A549 (cell line): ENCODE data around the gene OSGEP. TPM values are rescaled to one million over a fixed set of nuclear protein-coding genes. Genes with fewer than 3 reads are reported as not detected.
A peak's percentile ranks its signal among the peaks of the same experiment; 100 is the strongest.

Source experiments
- ATAC-seq, 2 experiments: fragments of 200-7000 bp in 1 of 2; fragments of >200 bp in 1 of 2; cut with Nextera tagmentation in 1 of 2; cut with Tn5 transposase in 1 of 2; 3 replicates each; pipeline versions ENCODE4 v1.8.0 to v1.9.1; 2018 to 2020; ENCODE audit warnings: mild to moderate bottlenecking in 1 of 2, moderate library complexity in 1 of 2
- CTCF ChIA-PET: fragments of 300-600 bp; sonication (Branson Sonifier 250); formaldehyde crosslinking; extraction: SDS; loops from one replicate; lab custom pipeline; 2021; ENCODE audit warnings: antibody characterized with exemption, inconsistent platforms; lab: Yijun Ruan, JAX
- POLR2A ChIA-PET: fragments of 350-600 bp; formaldehyde crosslinking; extraction: SDS; loops from one replicate; lab custom pipeline; 2021; ENCODE audit warnings: antibody characterized with exemption, inconsistent platforms; lab: Yijun Ruan, JAX
- DNase-seq, 2 experiments: peaks; one replicate each; pipeline versions ENCODE4 v3.0.0 to v3.0.0-alpha.2; 2011 to 2016; ENCODE audit warnings: low read depth in 1 of 2, low spot score in 1 of 2
- FAIRE-seq: peaks from 2 replicates; lab custom pipeline; 2011; peaks lifted over from hg19 to GRCh38; lab: Jason Lieb, UNC
- H3K27ac ChIP-seq, 2 experiments: fragments of >200 bp; sonication (Bioruptor Twin); formaldehyde crosslinking; 3 replicates each; pipeline ENCODE4 v1.5.1; 2016 to 2017
- H3K4me1 ChIP-seq: fragments of >200 bp; sonication (Bioruptor Twin); formaldehyde crosslinking; 3 replicates; pipeline ENCODE4 v1.6.1; 2016
- H3K4me2 ChIP-seq: fragments of >200 bp; sonication (Bioruptor Twin); formaldehyde crosslinking; 3 replicates; pipeline ENCODE4 v1.6.1; 2016
- H3K4me3 ChIP-seq: fragments of >200 bp; sonication (Bioruptor Twin); formaldehyde crosslinking; 3 replicates; pipeline ENCODE4 v1.5.1; 2016
- H3K9me3 ChIP-seq: fragments of >200 bp; sonication (Bioruptor Twin); formaldehyde crosslinking; 3 replicates; pipeline ENCODE4 v1.6.1; 2016
- CBX8 ChIP-seq: fragments of 200-600 bp; sonication (generic); IDR thresholded peaks from 2 replicates; pipeline ENCODE4 v1.6.1; 2016
- EHF ChIP-seq: fragments of 250-450 bp; sonication (Bioruptor Pico); IDR thresholded peaks from 2 replicates; pipeline ENCODE4 v1.5.0; 2020; ENCODE audit warnings: mild to moderate bottlenecking
- EHMT2 ChIP-seq: fragments of 200-600 bp; sonication (generic); IDR thresholded peaks from 2 replicates; pipeline ENCODE4 v1.6.1; 2016; ENCODE audit warnings: antibody characterized with exemption, low read depth, mild to moderate bottlenecking, moderate library complexity
- EP300 ChIP-seq, 2 experiments: fragments of >200 bp; sonication (Bioruptor Twin); formaldehyde crosslinking; IDR thresholded peaks; 2 replicates in 1 of 2; 3 replicates in 1 of 2; pipeline ENCODE4 v1.6.1; 2016 to 2017
- ESRRA ChIP-seq: fragments of 150-350 bp; IDR thresholded peaks from 2 replicates; pipeline ENCODE4 v1.6.1; 2014; ENCODE audit warnings: mild to moderate bottlenecking, low read length, borderline replicate concordance
- FOXS1 ChIP-seq: fragments of 250-450 bp; sonication (Bioruptor Pico); IDR thresholded peaks from 2 replicates; pipeline ENCODE4 v1.5.0; 2020; ENCODE audit warnings: mild to moderate bottlenecking, moderate library complexity
- GATA3 ChIP-seq: IDR thresholded peaks from 2 replicates; pipeline ENCODE4 v1.6.1; 2012; ENCODE audit warnings: borderline replicate concordance
- HDAC2 ChIP-seq: fragments of 200-600 bp; sonication (generic); IDR thresholded peaks from 2 replicates; pipeline ENCODE4 v1.6.1; 2016
- HOXB5 ChIP-seq: fragments of 250-450 bp; sonication (Bioruptor Pico); IDR thresholded peaks from 2 replicates; pipeline ENCODE4 v1.5.0; 2020; ENCODE audit warnings: mild to moderate bottlenecking, moderate library complexity
- JUNB ChIP-seq: fragments of >200 bp; sonication (Bioruptor Twin); formaldehyde crosslinking; IDR thresholded peaks from 2 replicates; pipeline ENCODE4 v1.6.1; 2016
- KDM5A ChIP-seq: fragments of 200-600 bp; sonication (generic); IDR thresholded peaks from 2 replicates; pipeline ENCODE4 v1.6.1; 2016; ENCODE audit warnings: antibody characterized with exemption, mild to moderate bottlenecking
- MAFK ChIP-seq: fragments of 450-650 bp; IDR thresholded peaks from 2 replicates; pipeline ENCODE4 v1.6.1; 2014; ENCODE audit not compliant: partially characterized antibody
- MAZ ChIP-seq: fragments of 150-350 bp; IDR thresholded peaks from 2 replicates; pipeline ENCODE4 v1.6.1; 2014; ENCODE audit warnings: antibody characterized with exemption, low read depth, low read length, borderline replicate concordance
- NFE2L2 ChIP-seq: fragments of 150-350 bp; conservative IDR thresholded peaks from 2 replicates; pipeline ENCODE4 v1.6.1; 2014; ENCODE audit warnings: low read length
- NR3C1 ChIP-seq: fragments of >200 bp; sonication (Bioruptor Twin); formaldehyde crosslinking; IDR thresholded peaks from 3 replicates; pipeline ENCODE4 v1.6.1; 2017
- RCOR1 ChIP-seq: fragments of 150-350 bp; IDR thresholded peaks from 2 replicates; pipeline ENCODE4 v1.6.1; 2014; ENCODE audit warnings: antibody characterized with exemption, low read length, low read depth
- RFX5 ChIP-seq: fragments of 450-650 bp; IDR thresholded peaks from 2 replicates; pipeline ENCODE4 v1.7.1; 2014; ENCODE audit warnings: antibody characterized with exemption, mild to moderate bottlenecking, moderate library complexity
- SREBF2 ChIP-seq: fragments of 450-650 bp; IDR thresholded peaks from 2 replicates; pipeline ENCODE4 v1.6.1; 2014; ENCODE audit warnings: mild to moderate bottlenecking, moderate library complexity
- ZC3H11A ChIP-seq: fragments of 450-650 bp; IDR thresholded peaks from 2 replicates; pipeline ENCODE4 v1.6.1; 2014; ENCODE audit warnings: antibody characterized with exemption, mild to moderate bottlenecking
- ZSCAN20 ChIP-seq: fragments of 250-450 bp; sonication (Bioruptor Pico); IDR thresholded peaks from 2 replicates; pipeline ENCODE4 v1.8.0; 2022; ENCODE audit warnings: mild to moderate bottlenecking, moderate library complexity
- WGBS: methylation state at CpG from one replicate; pipeline ENCODE4 v1.1.6; 2017; ENCODE audit errors: missing lambda C conversion rate; 5-methylcytosine and 5-hydroxymethylcytosine counted together
- polyA plus RNA-seq, 4 experiments: library from polyadenylated mRNA; depleted of rRNA in 3 of 4; stranded (reverse); fragments of >200 nt; fragmentation: RNase III in 1 of 4; extraction: RNeasy Plus Mini Kit Qiagen cat#74134 plus additional on column Dnase treatment in 1 of 4; gene quantifications; 2 replicates in 3 of 4; 3 replicates in 1 of 4; pipeline ENCODE4 v1.2.3, GENCODE V29; 2011 to 2017
- TF ChIP-seq, protein P1 (sequence below): IDR thresholded peaks from 2 replicates; pipeline ENCODE4 v1.6.1; 2012; ENCODE audit warnings: low read depth, borderline replicate concordance
- TF ChIP-seq, protein P2 (sequence below): IDR thresholded peaks from 2 replicates; pipeline ENCODE4 v1.6.1; 2012
- TF ChIP-seq, protein P3 (sequence below): IDR thresholded peaks from 2 replicates; pipeline ENCODE4 v1.6.1; 2012
- TF ChIP-seq, protein P4 (sequence below): fragments of >200 bp; sonication (Bioruptor Twin); formaldehyde crosslinking; IDR thresholded peaks from 2 replicates; pipeline ENCODE4 v1.6.1; 2016
- TF ChIP-seq, protein P5 (sequence below): fragments of >200 bp; sonication (Bioruptor Twin); formaldehyde crosslinking; IDR thresholded peaks from 3 replicates; pipeline ENCODE4 v1.6.1; 2016

The OSGEP gene
- polyA plus RNA-seq, 2 of the 4 experiments (the other 2 are of a cell fraction): 30.4 to 33.2 TPM

DNA sequence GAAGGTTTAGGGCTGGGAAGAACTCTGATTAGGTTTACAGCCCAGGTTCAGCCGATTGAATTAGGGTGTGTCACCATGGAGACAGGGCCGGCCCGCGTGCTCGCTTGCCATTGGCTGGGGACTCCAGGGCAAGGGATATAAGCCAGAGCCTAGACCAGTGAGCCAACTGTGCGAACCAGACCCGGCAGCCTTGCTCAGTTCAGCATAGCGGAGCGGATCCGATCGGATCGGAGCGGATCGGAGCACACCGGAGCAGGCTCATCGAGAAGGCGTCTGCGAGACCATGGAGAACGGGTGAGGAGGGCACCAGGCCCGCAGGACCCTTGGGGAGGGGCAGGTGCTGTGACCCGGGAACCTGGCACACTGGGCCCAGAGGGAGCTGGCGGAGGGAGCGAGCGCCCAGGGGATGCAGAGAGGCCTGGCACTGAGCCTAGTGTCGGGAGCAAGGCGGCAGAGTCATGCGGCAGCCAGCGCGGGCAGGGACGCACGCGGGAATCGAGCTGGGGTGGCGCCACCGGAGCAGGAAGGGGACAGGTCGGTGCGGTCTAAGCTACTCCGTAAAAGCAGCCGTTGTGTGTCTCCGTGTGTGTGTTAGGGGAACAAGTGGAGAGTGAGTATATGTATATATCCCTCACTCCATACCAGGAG, 14.8 kb upstream of the OSGEP start, which contains the start of gene PNP (continued):
- TF ChIP-seq, protein P1, sequence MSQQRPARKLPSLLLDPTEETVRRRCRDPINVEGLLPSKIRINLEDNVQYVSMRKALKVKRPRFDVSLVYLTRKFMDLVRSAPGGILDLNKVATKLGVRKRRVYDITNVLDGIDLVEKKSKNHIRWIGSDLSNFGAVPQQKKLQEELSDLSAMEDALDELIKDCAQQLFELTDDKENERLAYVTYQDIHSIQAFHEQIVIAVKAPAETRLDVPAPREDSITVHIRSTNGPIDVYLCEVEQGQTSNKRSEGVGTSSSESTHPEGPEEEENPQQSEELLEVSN: peak; percentile 42; the same call in 1 of the 2 replicates
- TF ChIP-seq GATA3: 0 out of 2 replicates have a peak, but pooled peaks have one; percentile 20
- no peak for TF ChIP-seq MAFK
- TF ChIP-seq EHMT2: no peak
- TF ChIP-seq, protein P2, sequence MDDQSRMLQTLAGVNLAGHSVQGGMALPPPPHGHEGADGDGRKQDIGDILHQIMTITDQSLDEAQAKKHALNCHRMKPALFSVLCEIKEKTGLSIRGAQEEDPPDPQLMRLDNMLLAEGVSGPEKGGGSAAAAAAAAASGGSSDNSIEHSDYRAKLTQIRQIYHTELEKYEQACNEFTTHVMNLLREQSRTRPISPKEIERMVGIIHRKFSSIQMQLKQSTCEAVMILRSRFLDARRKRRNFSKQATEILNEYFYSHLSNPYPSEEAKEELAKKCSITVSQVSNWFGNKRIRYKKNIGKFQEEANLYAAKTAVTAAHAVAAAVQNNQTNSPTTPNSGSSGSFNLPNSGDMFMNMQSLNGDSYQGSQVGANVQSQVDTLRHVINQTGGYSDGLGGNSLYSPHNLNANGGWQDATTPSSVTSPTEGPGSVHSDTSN: peak; percentile 61; the same call in 1 of the 2 replicates
- no peak for TF ChIP-seq ZC3H11A
- TF ChIP-seq, protein P3, sequence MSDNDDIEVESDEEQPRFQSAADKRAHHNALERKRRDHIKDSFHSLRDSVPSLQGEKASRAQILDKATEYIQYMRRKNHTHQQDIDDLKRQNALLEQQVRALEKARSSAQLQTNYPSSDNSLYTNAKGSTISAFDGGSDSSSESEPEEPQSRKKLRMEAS: peak; percentile 66; the same call in 1 of the 2 replicates
- TF ChIP-seq MAZ: no peak
- no peak for TF ChIP-seq FOXS1 (CRISPR knock-in tag)
- TF ChIP-seq, protein P4, sequence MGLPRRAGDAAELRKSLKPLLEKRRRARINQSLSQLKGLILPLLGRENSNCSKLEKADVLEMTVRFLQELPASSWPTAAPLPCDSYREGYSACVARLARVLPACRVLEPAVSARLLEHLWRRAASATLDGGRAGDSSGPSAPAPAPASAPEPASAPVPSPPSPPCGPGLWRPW: no peak
- no peak for TF ChIP-seq RCOR1
- no peak for TF ChIP-seq NR3C1

DNA sequence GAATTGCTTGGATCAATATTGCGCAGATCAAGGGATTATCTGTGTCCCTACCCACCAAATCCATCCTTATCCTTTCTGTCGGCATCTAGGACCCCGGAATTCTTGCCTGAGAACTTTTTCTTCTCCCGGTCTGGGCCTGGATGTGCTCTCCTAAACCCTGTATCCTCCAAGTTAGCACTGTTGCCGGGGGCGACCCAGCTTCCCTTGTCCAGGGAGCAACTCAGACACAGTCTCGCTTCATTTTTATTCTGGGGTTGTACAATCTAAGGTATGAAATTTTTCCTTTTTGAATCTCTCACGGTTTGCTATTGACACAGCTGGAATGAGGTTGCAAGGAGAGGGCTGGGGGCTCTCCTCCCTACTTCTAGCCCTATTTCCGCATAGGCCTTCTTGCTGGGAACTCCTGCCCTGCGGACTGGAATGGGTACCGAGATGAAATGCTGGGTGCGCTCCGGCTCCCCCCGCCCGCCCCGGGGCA, 14.2 kb upstream of the OSGEP start:
- FAIRE-seq: no peak
- ATAC-seq: peak; percentile 50 to 54; a peak in 5 of 6 replicates
- H3K4me3 ChIP-seq: peak overlapping the region; percentile 72

More for the DNA sequence above, 14.2 kb upstream of the OSGEP start:
- WGBS: 19% methylated on average over 16 of the region's 16 CpGs
- CTCF ChIA-PET: interaction anchor here (1.0 to 1.1 kb wide), 2 partner anchors 13 to 139 kb away, joined by 3 to 4 read pairs; no protein-coding TSS in a partner anchor
- peak overlapping the region; percentile 80 to 95 for H3K27ac ChIP-seq
- H3K9me3 ChIP-seq: no peaks in the 10 kb centered on the region
- peak in 1 of 2 experiments; percentile 37 for DNase-seq
- peaks cover 27% of the 10 kb centered on the region for H3K4me1 ChIP-seq
- H3K4me2 ChIP-seq: peak overlapping the region; percentile 83
- TF ChIP-seq HDAC2 (no peak), ESRRA (no peak), NR3C1 (no peak), RFX5 (no peak), EHF (CRISPR knock-in tag) (no peak), CBX8 (no peak), NFE2L2 (no peak), HOXB5 (CRISPR knock-in tag) (no peak), ZSCAN20 (CRISPR knock-in tag) (no peak), JUNB (no peak), GATA3 (no peak), EP300 (IDR thresholded peaks at IDR 0.05) (no peak), SREBF2 (no peak), KDM5A (no peak)
- TF ChIP-seq, protein P5, sequence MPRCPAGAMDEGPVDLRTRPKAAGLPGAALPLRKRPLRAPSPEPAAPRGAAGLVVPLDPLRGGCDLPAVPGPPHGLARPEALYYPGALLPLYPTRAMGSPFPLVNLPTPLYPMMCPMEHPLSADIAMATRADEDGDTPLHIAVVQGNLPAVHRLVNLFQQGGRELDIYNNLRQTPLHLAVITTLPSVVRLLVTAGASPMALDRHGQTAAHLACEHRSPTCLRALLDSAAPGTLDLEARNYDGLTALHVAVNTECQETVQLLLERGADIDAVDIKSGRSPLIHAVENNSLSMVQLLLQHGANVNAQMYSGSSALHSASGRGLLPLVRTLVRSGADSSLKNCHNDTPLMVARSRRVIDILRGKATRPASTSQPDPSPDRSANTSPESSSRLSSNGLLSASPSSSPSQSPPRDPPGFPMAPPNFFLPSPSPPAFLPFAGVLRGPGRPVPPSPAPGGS: no peak
- TF ChIP-seq, protein P3: no peak
- TF ChIP-seq, protein P2: no peak
- POLR2A ChIA-PET: interaction anchor here (1.1 to 2.4 kb wide), 6 partner anchors 8 to 215 kb away, joined by 3 to 38 read pairs (median 15); partner anchors contain the start of genes APEX1, OSGEP, PARP2 and PIP4P1
